GM18505 (cell line): ENCODE measurements around the gene NEMF.
"Not testable (repeated sequence)": the region's sequence is repeated elsewhere in the genome, so short reads cannot be mapped to it uniquely, and the experiment has no call there.

Source experiments
- ATAC-seq: cut with Tn5 transposase; IDR thresholded peaks from one replicate; pipeline ENCODE4 v1.9.1; 2021; ENCODE audit not compliant: unreplicated experiment
- POLR2A ChIP-seq: IDR thresholded peaks from 4 replicates; pipeline ENCODE4 v1.6.1; 2011; ENCODE audit warnings: borderline replicate concordance; ENCODE audit not compliant: insufficient read depth, insufficient read length; ENCODE audit errors: extremely low read depth

The NEMF gene, protein sequence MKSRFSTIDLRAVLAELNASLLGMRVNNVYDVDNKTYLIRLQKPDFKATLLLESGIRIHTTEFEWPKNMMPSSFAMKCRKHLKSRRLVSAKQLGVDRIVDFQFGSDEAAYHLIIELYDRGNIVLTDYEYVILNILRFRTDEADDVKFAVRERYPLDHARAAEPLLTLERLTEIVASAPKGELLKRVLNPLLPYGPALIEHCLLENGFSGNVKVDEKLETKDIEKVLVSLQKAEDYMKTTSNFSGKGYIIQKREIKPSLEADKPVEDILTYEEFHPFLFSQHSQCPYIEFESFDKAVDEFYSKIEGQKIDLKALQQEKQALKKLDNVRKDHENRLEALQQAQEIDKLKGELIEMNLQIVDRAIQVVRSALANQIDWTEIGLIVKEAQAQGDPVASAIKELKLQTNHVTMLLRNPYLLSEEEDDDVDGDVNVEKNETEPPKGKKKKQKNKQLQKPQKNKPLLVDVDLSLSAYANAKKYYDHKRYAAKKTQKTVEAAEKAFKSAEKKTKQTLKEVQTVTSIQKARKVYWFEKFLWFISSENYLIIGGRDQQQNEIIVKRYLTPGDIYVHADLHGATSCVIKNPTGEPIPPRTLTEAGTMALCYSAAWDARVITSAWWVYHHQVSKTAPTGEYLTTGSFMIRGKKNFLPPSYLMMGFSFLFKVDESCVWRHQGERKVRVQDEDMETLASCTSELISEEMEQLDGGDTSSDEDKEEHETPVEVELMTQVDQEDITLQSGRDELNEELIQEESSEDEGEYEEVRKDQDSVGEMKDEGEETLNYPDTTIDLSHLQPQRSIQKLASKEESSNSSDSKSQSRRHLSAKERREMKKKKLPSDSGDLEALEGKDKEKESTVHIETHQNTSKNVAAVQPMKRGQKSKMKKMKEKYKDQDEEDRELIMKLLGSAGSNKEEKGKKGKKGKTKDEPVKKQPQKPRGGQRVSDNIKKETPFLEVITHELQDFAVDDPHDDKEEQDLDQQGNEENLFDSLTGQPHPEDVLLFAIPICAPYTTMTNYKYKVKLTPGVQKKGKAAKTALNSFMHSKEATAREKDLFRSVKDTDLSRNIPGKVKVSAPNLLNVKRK

DNA sequence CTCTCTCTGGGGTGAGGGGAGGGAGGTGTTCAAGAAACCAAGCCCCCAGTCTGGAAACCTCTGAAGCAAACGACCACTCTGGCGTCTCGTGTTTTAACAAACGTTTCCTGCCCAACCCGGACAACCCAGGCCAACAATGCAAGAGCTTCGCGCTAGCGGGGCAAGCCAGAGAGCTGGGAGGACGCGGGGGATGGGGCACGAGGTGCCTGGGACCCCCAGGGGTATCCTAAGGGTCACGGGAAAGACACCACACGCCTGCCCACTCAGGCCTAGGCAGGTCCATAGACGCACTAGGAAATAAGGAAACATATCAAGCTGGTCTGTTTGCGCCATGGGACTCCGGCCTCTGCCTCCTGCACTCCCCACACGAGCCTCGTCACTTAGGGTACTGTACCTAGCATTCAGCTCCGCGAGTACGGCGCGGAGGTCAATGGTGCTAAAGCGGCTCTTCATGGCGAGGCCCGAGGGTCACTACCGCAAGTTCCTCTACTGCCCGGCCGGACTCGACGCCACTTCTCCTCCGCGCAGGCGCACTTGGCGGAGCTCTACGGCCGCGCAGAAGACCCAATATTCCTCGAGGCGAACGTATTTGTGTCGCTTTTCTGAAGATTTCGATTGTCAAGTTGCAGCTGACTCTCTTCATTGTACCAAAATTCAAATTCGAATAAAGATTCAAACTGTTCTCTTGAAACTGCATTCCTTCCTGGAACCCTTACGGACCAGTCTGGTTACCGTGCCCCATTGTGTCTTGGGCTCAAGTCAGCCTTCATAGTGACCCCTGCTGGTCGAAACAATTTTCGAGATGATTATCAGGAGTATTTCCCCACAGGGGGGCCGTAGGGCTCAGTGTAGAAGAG, at the start of gene NEMF:
Gene NEMF (minus strand): TSS at position 488 of the 857 bp plus-strand sequence. CDS start 35 bp downstream, at position 453.
- peak; percentile 71 for ATAC-seq
- peak; percentile 83 for TF ChIP-seq POLR2A

DNA sequence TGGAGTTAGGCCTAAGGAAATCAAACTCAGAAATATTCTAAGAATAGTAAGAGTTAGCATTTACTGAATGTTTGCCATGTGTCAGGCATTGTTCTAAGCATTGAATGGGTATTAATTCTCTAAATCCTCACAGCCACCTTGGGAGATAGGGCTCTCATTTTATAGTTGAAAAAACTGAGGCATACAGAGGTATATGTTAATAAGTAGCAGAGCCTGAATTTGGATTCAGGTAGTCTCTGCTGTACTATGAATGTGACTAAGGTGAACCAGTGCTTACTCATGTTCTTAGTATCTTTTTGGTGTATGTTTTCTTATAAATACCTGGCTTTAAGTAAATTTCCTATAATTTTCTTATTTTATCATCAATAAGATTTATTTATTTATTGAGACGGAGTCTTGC, 48.4 kb upstream of the NEMF start:
- no peak for TF ChIP-seq POLR2A
- no peak for ATAC-seq

DNA sequence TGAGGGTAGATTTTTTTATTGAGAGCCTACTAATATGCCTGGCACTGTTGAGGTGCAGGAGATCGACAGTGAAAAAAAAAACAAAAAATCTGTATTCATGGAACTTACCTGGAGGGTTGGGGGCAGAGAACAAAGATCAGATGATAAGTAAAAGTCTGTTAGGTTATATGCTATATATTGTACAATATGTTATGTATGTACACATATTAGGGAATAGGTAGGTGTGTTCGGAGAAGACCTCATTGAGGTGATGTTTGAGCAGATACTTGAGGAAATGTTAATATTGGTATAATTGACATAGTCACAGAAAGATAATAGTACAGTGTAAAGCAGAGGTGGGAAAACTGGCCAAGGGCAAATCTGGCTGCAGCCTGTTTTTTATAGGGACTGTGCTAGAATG, 45.9 kb upstream of the NEMF start:
- no peak for ATAC-seq

DNA sequence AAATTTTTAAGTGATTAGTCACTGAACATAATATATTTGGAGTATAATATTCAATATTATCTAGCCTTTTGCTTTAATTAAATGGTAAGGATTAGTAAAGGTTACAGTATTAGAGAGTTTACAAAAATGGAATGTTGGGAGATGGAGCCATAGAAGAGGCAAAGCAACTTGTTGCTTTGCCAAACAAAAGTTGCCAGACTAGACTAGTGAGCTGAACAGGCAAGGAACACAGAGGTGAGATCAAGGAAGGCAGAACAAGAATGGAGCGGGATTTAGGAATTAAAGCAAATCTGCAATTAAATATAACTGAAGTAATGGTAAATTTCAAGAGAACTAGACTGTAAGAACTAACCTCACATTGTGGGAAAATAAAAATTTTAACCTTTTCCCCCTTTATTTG, 45.4 kb upstream of the NEMF start:
- no peak for ATAC-seq
- TF ChIP-seq POLR2A, result no peak

More for the DNA sequence above, 45.9 kb upstream of the NEMF start:
- no peak for TF ChIP-seq POLR2A

DNA sequence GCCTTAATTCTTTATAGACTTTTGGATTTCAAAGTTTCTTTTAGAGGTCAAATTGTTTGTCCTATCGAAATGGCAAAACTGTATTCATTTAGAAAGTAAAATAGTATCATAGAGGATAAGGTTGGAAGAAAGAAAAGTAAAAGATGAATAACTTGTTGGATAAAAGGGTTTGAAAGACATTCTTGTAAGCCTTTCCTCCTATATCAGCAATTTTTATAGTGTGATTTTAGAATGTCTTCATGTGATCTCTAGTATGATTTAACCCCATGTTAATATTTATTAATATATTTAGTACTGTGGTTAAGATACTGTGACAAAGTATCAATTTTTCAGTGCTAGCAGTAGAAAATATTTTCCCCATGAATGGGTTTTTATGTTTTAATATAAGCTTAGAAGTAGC, 44.8 kb upstream of the NEMF start:
- no peak for ATAC-seq

DNA sequence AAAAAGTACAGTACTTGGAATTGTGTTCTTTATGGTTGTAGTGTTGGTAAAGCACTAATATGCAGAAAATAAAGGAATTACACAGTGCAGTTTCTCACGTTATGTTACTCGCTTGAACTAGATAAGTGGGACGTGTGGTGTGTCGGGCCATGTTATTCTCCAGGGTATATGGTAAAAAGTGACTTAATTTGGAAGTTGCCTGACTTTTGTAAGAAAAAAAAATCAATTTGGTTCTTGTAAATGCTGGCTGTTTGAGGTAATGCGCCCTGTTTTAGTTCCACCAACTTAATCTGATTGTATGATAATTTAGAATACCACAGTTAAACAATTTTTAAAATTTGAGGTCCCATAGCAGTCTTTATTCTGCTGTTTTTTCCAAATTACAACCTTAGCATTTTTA, 44.4 kb upstream of the NEMF start:
- ATAC-seq, result no peak

More for the DNA sequence above, 44.8 kb upstream of the NEMF start:
- no peak for TF ChIP-seq POLR2A

DNA sequence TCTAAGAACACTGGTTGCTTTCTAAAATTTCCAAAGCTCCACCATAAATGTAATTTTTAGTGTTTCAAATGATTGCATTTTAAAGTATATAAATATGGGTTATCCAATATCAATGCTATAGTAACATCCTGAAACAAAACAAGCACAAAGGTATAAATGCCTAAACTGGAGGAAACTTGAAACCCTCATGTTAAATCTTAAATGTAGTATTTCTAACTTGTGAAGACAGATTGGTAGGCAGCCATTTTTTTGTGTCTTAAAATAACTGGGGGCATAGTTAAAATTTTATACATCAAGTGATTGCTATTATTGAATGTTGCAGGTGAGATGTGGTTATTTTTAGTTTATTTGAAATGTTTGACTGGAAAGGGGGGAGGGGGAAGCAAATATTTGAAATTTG, 43.7 kb upstream of the NEMF start:
- not testable (repeated sequence) for ATAC-seq

More for the DNA sequence above, 44.4 kb upstream of the NEMF start:
- TF ChIP-seq POLR2A, result no peak

DNA sequence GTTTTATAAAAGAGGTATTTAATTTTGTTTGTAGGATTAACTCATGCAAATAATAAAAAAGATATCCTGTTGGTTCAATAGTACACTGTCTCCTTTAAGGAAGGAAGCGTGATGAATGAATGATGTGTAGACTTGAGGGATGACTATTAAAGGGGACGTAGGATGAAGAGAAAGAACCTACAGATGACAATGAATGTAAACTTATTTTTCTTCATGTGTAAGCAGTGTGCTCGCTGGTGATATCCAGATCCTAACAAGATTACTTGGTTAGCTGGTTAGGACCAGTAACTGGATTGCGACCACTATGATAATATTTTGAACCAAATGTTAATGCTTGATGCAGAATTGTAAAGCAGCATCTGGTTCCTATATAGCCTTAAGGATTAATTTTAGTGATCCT, 42.9 kb upstream of the NEMF start:
- no peak for ATAC-seq
- peak; percentile 33 for TF ChIP-seq POLR2A

DNA sequence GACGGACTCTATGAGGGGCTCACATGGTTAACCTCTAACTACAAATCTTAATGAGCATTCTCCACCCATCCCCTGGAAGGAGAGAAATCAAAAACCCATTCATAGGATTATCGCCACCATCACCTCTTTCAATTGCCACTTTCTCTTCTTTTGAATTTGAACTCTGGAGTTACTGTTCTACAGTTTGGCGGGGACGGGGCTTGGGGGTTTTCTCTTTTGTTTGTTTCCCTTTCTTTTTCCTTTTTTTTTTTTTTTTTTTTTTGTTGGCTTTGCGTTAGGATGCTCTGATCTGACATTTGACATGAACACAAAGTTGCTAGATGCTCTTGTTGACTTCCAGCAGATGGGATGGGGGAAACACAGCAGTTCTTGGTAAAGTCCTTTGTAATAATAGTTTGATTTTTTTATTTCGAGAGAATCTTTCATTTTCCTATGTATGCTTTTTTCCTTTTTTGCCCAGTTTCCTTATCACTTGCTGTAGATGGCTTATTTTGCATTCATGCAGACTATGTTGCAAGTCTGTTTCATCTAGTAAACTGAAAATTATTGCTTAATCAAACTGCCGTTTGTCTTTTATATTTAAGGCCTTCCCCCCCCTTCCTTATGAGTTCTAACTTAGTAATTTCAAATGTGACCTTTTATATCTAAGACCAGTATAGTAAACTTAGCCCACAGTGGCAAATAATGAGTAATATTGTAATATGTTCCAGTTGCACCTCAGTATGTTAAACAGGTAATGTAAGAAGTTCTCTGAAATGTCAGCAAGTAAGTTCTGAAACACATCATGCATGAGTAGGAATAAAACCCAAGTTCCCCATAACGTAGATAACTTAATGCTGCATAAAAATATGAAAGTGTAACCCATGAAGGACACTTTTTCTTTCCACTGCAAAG, 41.9 kb upstream of the NEMF start:
- peak; percentile 18 for TF ChIP-seq POLR2A
- not testable (repeated sequence) for ATAC-seq

DNA sequence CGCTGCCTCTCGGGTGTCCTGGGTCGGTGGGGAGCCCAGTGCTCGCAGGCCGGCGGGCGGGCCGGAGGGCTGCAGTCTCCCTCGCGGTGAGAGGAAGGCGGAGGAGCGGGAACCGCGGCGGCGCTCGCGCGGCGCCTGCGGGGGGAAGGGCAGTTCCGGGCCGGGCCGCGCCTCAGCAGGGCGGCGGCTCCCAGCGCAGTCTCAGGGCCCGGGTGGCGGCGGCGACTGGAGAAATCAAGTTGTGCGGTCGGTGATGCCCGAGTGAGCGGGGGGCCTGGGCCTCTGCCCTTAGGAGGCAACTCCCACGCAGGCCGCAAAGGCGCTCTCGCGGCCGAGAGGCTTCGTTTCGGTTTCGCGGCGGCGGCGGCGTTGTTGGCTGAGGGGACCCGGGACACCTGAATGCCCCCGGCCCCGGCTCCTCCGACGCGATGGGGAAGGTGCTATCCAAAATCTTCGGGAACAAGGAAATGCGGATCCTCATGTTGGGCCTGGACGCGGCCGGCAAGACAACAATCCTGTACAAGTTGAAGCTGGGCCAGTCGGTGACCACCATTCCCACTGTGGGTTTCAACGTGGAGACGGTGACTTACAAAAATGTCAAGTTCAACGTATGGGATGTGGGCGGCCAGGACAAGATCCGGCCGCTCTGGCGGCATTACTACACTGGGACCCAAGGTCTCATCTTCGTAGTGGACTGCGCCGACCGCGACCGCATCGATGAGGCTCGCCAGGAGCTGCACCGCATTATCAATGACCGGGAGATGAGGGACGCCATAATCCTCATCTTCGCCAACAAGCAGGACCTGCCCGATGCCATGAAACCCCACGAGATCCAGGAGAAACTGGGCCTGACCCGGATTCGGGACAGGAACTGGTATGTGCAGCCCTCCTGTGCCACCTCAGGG, 41.0 kb upstream of the NEMF start:
- ATAC-seq, result peak; percentile 46
- peak; percentile 17 for TF ChIP-seq POLR2A
